Endothelial cell of umbilical vein (primary cell): ENCODE measurements around the gene MED12L. TPM values are rescaled to one million over a fixed set of nuclear protein-coding genes. Genes with fewer than 3 reads are reported as not detected.

ENCODE experiments used
- BruUV-seq: library from RNA; stranded (reverse); fragments of 400-500 nt; replicated peaks from 2 replicates; lab custom pipeline; 2021; lab: Mats Ljungman, UMichigan
- CTCF ChIA-PET: fragments of 300-600, 350-600 bp; sonication (Branson Sonifier 250); formaldehyde crosslinking; loops from one replicate; lab custom pipeline; 2021; ENCODE audit warnings: antibody characterized with exemption, inconsistent platforms; lab: Charles Lee
- POLR2A ChIA-PET: fragments of 300-600, 350-600 bp; sonication (Branson Sonifier 250); formaldehyde crosslinking; loops from one replicate; lab custom pipeline; 2021; ENCODE audit warnings: antibody characterized with exemption, inconsistent platforms; lab: Charles Lee
- DNase-seq: peaks from one replicate; pipeline ENCODE4 v3.0.0-alpha.2; 2011; ENCODE audit warnings: low read depth, low spot score
- FAIRE-seq: peaks from 2 replicates; lab custom pipeline; 2011; peaks lifted over from hg19 to GRCh38; lab: Jason Lieb, UNC
- H2AFZ ChIP-seq: 2 replicates; pipeline ENCODE4 v1.6.0; 2012; ENCODE audit warnings: low read depth, low read length, control low read depth, inconsistent platforms
- H3K27ac ChIP-seq: 2 replicates; pipeline ENCODE4 v1.5.1; 2011; ENCODE audit warnings: low read depth, mild to moderate bottlenecking, control low read depth, low read length, moderate library complexity; ENCODE audit not compliant: insufficient read depth
- H3K27me3 ChIP-seq, 2 experiments: 2 replicates each; pipeline versions ENCODE4 v1.6.0 to v1.6.1; 2011; ENCODE audit warnings: low read length in 2 of 2, mixed read lengths in 1 of 2; ENCODE audit not compliant: control insufficient read depth in 2 of 2, insufficient read depth in 2 of 2
- H3K36me3 ChIP-seq, 2 experiments: 2 replicates in 1 of 2; 3 replicates in 1 of 2; pipeline ENCODE4 v1.5.1; 2011; ENCODE audit warnings: low read length in 2 of 2, mild to moderate bottlenecking in 1 of 2, moderate library complexity in 1 of 2; ENCODE audit not compliant: control insufficient read depth in 2 of 2, insufficient read depth in 2 of 2; ENCODE audit errors: extremely low read depth in 1 of 2
- H3K4me1 ChIP-seq: 3 replicates; pipeline ENCODE4 v1.5.1; 2011; ENCODE audit warnings: mild to moderate bottlenecking, low read length; ENCODE audit not compliant: control insufficient read depth, insufficient read depth; ENCODE audit errors: extremely low read depth
- H3K4me2 ChIP-seq: 2 replicates; pipeline ENCODE4 v1.6.1; 2011; ENCODE audit warnings: low read length, control low read depth, mixed read lengths; ENCODE audit not compliant: insufficient read depth
- H3K4me3 ChIP-seq, 3 experiments: fragments of 200-600 bp in 1 of 3; sonication (generic), shearing (Covaris generic) in 1 of 3; replicated peaks in 1 of 3; 2 replicates each; pipeline ENCODE4 v1.5.1; 2011 to 2016; ENCODE audit warnings: control low read depth in 3 of 3, low read length in 3 of 3, mild to moderate bottlenecking in 2 of 3, inconsistent platforms in 1 of 3, low read depth in 1 of 3, moderate library complexity in 1 of 3; ENCODE audit not compliant: insufficient read depth in 1 of 3
- H3K79me2 ChIP-seq: 2 replicates; pipeline ENCODE4 v1.6.0; 2012; ENCODE audit warnings: low read length, inconsistent platforms; ENCODE audit not compliant: control insufficient read depth, insufficient read depth
- H3K9ac ChIP-seq: replicated peaks from 2 replicates; pipeline ENCODE3; 2011; ENCODE audit warnings: low read length, control low read depth; ENCODE audit not compliant: insufficient read depth; ENCODE audit errors: extremely low read depth
- H3K9me1 ChIP-seq: replicated peaks from 3 replicates; pipeline ENCODE4 v1.6.0; 2011; ENCODE audit warnings: mild to moderate bottlenecking, low read length; ENCODE audit not compliant: control insufficient read depth, insufficient read depth; ENCODE audit errors: extremely low read depth
- H3K9me3 ChIP-seq: replicated peaks from 2 replicates; pipeline ENCODE4 v1.5.1; 2012; ENCODE audit warnings: low read length, inconsistent platforms; ENCODE audit not compliant: control insufficient read depth, insufficient read depth
- H4K20me1 ChIP-seq: replicated peaks from 2 replicates; pipeline ENCODE3; 2011; ENCODE audit warnings: mild to moderate bottlenecking, low read length; ENCODE audit not compliant: control insufficient read depth, insufficient read depth; ENCODE audit errors: extremely low read depth
- FOS ChIP-seq: IDR thresholded peaks from 2 replicates; pipeline ENCODE4 v1.6.1; 2011; ENCODE audit warnings: mild to moderate bottlenecking, low read length, moderate library complexity, borderline replicate concordance; ENCODE audit not compliant: insufficient read depth
- GATA2 ChIP-seq: IDR thresholded peaks from 2 replicates; pipeline ENCODE4 v1.7.0; 2011; ENCODE audit warnings: low read depth, mild to moderate bottlenecking, moderate library complexity, mixed read lengths, low read length; ENCODE audit not compliant: insufficient read length, insufficient read depth
- JUN ChIP-seq: IDR thresholded peaks from 2 replicates; pipeline ENCODE4 v1.6.1; 2011; ENCODE audit warnings: borderline replicate concordance, low read depth; ENCODE audit not compliant: insufficient read length, insufficient read depth
- MYC ChIP-seq: IDR thresholded peaks from one replicate; pipeline ENCODE4 v1.6.1; 2011; ENCODE audit warnings: mild to moderate bottlenecking, low read depth, low read length
- POLR2AphosphoS5 ChIP-seq: IDR thresholded peaks from 2 replicates; pipeline ENCODE4 v1.6.1; 2012; ENCODE audit warnings: low read depth, mild to moderate bottlenecking, control low read depth, low read length, moderate library complexity; ENCODE audit not compliant: insufficient read depth
- dilution Hi-C: fragments of 300-500 bp; cut with MboI; formaldehyde crosslinking; loops from one replicate; pipeline ENCODE4 v1.15.0; 2019; ENCODE audit warnings: low sequenced_read_pairs; ENCODE audit not compliant: extremely low pct_ligation_motif_present
- intact Hi-C: fragments of 100-400 bp; cut with micrococcal nuclease; formaldehyde crosslinking; loops from one replicate; pipeline ENCODE4 v1.10.0; 2022
- polyA plus RNA-seq, 4 experiments: library from polyadenylated mRNA; depleted of rRNA in 3 of 4; stranded (reverse) in 3 of 4; unstranded in 1 of 4; fragments of >200 nt; gene quantifications; 2 replicates each; pipeline versions ENCODE4 v1.2.1 to v1.2.3, GENCODE V29; 2011 to 2012; ENCODE audit warnings: missing spikeins in 1 of 4
- total RNA-seq: library from RNA; stranded (reverse); gene quantifications from 2 replicates; pipeline ENCODE4 v1.2.3, GENCODE V29; 2021
- TF ChIP-seq, protein P1 (sequence below): IDR thresholded peaks from 2 replicates; pipeline ENCODE4 v1.6.1; 2011; ENCODE audit not compliant: insufficient read depth, insufficient read length
- TF ChIP-seq, protein P2 (sequence below), 2 donors: IDR thresholded peaks; 1 replicate in 1 of 2; 2 replicates in 1 of 2; pipeline ENCODE4 v1.5.1; 2011; ENCODE audit warnings: low read length in 2 of 2, mild to moderate bottlenecking in 2 of 2, moderate library complexity in 2 of 2, control low read depth in 1 of 2, inconsistent platforms in 1 of 2, low read depth in 1 of 2; ENCODE audit not compliant: insufficient read depth in 1 of 2; ENCODE audit errors: extremely low read depth in 1 of 2

MED12L gene
- total and polyA plus RNA-seq, 2 donors (not counting 3 experiments of a cell fraction or from before 2014, with no cell fraction given): 0.03 to 0.27 TPM

DNA sequence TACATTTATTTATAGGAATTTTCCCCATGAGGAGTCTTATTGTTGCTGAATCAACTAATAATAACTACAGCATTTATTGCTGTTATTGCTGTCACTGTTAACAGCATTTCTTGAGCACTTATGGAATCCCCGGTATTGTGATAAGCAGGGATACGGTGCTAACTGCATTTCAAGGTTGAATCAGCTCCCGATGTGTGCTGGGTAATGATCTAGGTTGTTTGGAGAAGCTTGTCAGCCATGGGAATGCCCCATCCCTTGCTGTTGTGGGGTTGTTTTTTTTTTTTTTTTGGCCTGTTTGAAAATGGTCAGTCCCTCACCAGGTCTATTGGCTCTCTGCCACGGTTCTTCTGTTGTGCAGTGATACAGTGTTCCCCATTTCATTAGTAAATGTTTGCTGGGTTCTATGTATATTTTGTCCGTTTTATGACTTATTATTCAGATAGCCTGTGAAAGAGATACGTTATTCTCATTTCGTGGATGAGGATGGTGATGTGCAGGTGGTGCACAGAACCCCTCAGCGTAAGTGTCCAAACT is 48.5 kb downstream of the MED12L start:
- ChIA-PET POLR2A (no interaction called here), CTCF (interaction anchor here (0.6 kb wide), 1 partner anchor 416 kb away, joined by 3 read pairs; no protein-coding TSS in a partner anchor)
- H3K4me2 ChIP-seq: no peak overlapping the region

More for the DNA sequence above, 48.5 kb downstream of the MED12L start:
- H3K9ac ChIP-seq: no peak overlapping the region
- intact Hi-C loops (no loop called here), dilution Hi-C loops (no loop called here)
- no peak overlapping the region for H3K4me3 ChIP-seq
- H3K4me1 ChIP-seq: no peaks in the 10 kb centered on the region
- no peak for TF ChIP-seq POLR2AphosphoS5
- TF ChIP-seq JUN: no peak
- no peak for TF ChIP-seq MYC
- TF ChIP-seq FOS: no peak
- TF ChIP-seq, protein P1, sequence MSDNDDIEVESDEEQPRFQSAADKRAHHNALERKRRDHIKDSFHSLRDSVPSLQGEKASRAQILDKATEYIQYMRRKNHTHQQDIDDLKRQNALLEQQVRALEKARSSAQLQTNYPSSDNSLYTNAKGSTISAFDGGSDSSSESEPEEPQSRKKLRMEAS: no peak
- no peak for TF ChIP-seq GATA2
- TF ChIP-seq, protein P2, sequence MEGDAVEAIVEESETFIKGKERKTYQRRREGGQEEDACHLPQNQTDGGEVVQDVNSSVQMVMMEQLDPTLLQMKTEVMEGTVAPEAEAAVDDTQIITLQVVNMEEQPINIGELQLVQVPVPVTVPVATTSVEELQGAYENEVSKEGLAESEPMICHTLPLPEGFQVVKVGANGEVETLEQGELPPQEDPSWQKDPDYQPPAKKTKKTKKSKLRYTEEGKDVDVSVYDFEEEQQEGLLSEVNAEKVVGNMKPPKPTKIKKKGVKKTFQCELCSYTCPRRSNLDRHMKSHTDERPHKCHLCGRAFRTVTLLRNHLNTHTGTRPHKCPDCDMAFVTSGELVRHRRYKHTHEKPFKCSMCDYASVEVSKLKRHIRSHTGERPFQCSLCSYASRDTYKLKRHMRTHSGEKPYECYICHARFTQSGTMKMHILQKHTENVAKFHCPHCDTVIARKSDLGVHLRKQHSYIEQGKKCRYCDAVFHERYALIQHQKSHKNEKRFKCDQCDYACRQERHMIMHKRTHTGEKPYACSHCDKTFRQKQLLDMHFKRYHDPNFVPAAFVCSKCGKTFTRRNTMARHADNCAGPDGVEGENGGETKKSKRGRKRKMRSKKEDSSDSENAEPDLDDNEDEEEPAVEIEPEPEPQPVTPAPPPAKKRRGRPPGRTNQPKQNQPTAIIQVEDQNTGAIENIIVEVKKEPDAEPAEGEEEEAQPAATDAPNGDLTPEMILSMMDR (IDR thresholded peaks at IDR 0.05; ENCODE audit: extremely low read depth in 1 of 2, insufficient read depth in 1 of 2, low read depth in 1 of 2, low read length in 2 of 2): no peak
- BruUV-seq: no TSS peak
- DNase-seq (no peak), FAIRE-seq (no peak)
- H3K9me1 ChIP-seq: no peaks in the 10 kb centered on the region
- H4K20me1 ChIP-seq: no peaks in the 10 kb centered on the region
- no peaks in the 10 kb centered on the region for H3K36me3 ChIP-seq
- no peaks in the 10 kb centered on the region for H3K9me3 ChIP-seq
- H3K27ac ChIP-seq: no peak overlapping the region
- H3K79me2 ChIP-seq: no peaks in the 10 kb centered on the region
- no peak overlapping the region for H2AFZ ChIP-seq
- no peaks in the 10 kb centered on the region for H3K27me3 ChIP-seq
